GM15510 (cell line): Measurements from ENCODE around the gene PIWIL4.

Experiments
- POLR2A ChIP-seq: IDR thresholded peaks from 3 replicates; pipeline ENCODE4 v1.6.1; 2011; ENCODE audit warnings: borderline replicate concordance; ENCODE audit not compliant: insufficient read length; ENCODE audit errors: extremely low read depth

PIWIL4 gene

DNA sequence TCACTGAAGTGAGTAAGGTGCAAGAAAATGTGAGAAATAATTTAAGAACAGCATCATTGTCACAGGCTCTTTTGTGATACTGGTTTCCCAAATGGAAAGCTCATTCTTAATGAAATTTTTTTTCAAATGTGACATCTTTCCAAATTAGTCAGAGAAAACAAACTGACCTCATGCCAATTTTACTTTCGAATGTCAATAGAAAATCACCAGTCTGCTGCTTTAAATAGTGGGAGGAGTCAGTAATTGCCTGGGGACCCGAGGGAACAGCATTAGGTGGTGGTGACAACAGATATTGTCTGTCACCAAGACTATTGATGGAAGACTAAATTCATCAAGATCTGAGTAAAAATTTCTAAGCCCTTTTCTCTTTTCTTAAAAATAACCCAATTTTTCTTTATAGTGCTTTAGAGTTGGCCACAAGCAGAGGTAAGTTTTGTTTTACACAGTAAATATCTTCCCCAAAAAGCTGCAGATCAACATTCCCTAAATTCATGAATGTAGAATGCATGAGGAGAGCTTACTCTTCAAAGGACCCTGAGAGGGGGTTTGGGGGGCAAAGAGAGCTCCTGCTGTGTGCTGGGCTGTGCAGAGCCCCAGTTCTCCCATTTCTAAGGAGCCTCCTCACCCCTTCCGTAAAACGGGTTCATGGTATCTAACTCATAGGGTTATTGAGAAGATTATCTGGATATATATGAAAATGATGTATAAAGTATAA is 95.1 kb downstream of the PIWIL4 start:
- TF ChIP-seq POLR2A = no peak

DNA sequence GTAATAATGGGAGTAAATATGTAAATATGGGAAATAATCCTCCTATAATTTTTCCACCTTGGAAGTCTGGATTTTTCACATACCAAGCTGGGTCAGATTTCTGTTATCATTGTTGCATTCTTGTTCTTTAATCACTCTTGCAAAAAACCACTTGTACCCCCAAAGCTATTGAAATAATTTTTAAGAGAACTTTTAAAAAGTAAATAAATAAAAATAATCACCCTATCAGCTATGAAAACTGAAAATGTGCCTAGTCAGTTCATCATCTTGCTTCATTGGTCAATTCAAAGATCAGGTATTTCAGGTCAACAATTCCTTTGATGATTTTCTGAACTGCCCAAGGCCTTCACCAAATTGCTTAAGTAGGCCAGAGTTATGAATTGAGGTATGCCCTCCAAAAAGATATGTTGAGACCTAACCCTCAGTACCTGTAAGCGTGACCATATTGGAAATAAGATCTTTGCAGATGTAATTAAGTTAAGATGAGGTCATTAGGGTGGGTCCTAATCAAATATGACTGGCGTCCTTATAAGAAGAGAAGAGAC is 95.8 kb downstream of the PIWIL4 start:
- TF ChIP-seq POLR2A = no peak

DNA sequence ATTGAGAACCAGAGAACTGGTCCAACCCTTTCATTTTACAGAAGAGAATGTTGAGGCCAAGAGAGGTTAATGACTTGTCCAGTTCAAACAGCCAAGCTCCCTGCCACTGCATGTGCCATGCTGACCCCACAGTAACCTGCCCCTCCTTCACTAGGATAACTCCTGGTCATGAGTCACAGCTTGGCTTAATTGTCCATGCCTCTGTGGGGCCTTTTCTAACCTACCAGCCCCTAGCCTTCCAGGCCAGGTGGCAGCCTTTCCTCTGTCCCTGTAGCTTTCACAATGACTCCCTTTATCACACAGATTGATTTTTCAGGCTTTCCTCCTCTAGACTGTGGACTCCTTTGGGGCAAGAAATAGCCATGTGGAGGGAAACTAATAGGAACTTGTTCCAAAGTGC is 97.2 kb downstream of the PIWIL4 start:
- no peak for TF ChIP-seq POLR2A

DNA sequence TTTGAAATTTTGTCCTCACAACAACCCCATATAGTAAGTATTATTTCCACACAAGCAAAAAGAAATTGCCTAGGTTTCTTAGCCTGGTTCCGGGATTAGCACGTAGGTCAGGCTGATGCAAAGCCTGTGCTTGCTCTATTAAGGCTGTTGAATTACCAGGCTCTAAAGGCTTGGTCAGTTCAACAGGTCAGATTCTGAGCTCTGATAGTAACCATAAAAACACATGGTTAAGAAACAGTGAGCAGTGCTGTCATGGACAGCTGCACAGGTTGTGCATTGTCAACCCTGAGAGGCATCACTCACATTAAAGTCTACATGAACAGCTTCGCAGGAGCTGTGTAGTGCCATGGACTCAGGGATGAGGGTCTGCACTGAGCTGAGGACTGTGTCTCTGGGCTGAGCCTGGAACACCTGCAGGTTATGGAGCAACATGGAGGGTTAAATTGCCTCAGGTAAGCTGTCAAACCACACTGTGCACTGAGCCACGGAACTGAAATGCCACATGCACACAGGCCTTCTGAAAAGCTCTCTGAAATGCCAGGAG is 98.0 kb downstream of the PIWIL4 start:
- no peak for TF ChIP-seq POLR2A

DNA sequence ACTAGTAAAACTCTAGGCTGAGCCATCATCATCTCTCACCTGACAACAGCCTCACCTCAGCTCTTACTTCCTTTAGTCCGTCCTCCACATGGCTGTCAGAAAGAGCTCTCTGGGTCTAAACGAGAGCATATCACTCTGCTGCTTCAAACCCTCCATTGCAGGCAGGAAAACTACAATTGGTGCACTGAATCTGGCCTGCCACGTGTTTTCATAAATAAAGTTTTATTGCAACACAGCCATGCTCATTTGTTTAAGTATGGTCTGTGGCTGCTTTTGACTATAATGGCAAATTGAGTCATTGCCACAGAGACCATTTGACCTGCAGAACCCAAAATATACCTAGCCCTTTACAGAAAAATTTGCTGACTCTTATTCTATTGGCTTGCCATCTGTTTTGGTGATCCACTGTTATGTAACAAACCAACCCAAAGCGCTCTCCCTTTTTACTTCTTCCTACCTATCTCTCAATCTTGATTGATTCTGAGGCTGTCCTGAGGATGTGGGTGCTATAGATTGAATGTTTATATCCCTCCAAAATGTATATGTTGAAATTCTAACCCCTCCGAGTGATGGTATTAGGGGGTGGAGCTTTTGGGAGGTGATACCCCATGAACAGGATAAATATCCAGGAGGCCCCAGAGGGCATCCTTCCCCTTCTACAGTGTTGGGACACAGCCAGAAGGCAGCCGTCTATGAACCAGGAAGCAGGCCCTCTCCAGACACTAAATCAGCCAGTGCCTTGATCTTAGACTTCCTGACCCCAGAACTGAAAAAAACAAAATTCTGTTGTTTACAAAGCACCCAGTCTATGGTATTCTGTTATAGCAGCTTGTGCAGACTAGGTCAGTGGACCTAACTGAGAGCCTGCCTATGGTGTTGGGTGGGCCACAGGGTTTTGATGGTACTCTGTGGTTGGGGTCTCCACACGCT is 99.9 kb downstream of the PIWIL4 start:
- TF ChIP-seq POLR2A = no peak

DNA sequence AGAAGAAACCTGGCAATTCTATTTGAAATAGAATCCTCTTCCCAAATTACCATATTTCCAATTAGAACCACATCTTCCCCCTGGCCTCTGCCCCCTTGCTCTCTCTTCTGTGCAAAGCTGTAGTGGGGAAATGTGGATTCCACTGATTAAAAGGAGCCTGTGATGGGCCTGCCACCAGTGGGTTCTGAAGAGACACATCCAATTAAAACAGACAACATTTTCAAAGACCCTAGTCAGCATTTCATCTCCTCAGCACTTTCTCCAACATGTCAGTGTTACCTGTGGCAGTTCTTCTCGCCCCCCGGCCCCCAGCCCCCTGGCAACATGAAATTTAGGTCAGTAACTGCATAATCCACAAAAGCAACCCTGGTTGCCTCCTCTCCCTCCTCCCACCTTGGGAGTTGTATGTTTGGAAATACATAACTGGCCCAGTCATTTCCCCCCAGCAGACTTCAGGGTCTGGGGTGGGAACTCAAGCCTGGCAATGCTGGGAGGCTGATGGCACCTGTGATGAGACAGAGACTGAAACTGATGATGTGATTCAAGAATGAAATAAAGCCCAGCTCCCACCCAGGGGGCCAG is 101.1 kb downstream of the PIWIL4 start:
- no peak for TF ChIP-seq POLR2A

DNA sequence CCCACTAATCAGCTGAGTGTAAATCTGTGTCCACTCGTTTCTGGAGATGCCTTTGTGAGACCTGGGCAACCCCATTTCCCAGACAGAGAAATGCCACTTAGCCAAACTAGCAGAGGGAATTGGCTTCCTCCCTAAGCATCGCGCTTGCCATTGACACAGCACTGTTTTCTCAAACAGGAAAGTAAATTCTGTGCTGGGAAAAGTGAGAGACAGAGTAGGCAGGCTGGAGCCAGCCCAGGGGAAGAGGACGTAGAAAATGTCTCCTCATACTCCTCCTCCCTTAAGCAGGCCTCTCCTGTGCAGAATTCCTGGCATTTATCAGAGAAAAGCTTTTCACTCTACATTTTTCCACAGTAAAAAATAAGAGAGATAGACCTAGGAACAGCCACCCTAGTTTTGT is 101.9 kb downstream of the PIWIL4 start:
- no peak for TF ChIP-seq POLR2A
